Choroid plexus epithelial cell (primary cell): ENCODE data around the gene OIT3.

Experiments
- DNase-seq: peaks from one replicate; pipeline ENCODE4 v3.0.0-alpha.2; 2010; ENCODE audit warnings: low read depth
- H3K4me3 ChIP-seq: 2 replicates; pipeline ENCODE4 v1.5.1; 2011; ENCODE audit warnings: low read depth, mild to moderate bottlenecking, control low read depth, low read length, moderate library complexity
- TF ChIP-seq, protein P1 (sequence below): conservative IDR thresholded peaks from 2 replicates; pipeline ENCODE4 v1.5.1; 2011; ENCODE audit warnings: low read depth, mild to moderate bottlenecking, control low read depth, inconsistent platforms, low read length, moderate library complexity

The OIT3 gene

DNA sequence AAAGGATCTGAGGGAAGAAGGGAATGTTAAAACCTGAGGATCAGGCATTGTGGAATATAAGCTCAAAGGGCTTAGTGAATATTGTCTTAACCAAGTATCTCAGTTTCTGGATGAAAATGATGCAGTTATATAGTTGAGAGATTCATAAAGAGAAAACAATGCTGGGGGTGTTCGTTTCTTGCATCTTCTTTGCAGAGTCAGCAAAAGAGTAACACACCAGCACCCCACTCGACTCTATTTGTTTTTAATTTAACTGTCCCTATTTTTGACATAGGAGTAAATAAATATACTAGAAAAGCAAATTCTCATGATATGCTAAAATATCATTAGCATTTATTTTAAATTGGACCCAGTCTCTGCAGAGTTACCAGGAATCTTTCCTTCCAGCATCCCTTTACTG, 7.6 kb upstream of the OIT3 start:
- no peak overlapping the region for H3K4me3 ChIP-seq
- TF ChIP-seq, protein P1, sequence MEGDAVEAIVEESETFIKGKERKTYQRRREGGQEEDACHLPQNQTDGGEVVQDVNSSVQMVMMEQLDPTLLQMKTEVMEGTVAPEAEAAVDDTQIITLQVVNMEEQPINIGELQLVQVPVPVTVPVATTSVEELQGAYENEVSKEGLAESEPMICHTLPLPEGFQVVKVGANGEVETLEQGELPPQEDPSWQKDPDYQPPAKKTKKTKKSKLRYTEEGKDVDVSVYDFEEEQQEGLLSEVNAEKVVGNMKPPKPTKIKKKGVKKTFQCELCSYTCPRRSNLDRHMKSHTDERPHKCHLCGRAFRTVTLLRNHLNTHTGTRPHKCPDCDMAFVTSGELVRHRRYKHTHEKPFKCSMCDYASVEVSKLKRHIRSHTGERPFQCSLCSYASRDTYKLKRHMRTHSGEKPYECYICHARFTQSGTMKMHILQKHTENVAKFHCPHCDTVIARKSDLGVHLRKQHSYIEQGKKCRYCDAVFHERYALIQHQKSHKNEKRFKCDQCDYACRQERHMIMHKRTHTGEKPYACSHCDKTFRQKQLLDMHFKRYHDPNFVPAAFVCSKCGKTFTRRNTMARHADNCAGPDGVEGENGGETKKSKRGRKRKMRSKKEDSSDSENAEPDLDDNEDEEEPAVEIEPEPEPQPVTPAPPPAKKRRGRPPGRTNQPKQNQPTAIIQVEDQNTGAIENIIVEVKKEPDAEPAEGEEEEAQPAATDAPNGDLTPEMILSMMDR, result no peak
- DNase-seq, result no peak

DNA sequence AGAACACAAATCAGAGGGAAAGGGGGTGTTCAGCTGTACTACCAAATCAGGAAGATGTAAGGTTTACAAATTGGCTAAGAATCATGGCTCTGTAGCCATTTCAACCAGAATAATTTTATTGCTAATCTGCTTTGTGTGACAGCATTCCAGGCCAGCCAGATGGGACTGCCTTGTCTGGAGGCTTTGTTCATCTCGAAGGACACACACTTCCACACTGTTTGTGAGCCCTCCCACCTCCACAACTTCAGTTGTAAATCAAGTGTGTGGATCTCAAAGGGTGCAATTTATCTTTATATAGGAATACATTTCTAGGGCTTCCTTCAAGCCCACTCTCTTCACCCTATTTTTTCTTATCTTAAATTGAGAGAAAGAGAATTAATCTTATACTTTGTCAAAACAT, 6.9 kb upstream of the OIT3 start:
- TF ChIP-seq, protein P1, result no peak

GRCh38 chr10:72887043-72887442, 6.5 kb upstream of the OIT3 start:
- TF ChIP-seq, protein P1, result no peak
- no peak for DNase-seq
- no peak overlapping the region for H3K4me3 ChIP-seq

More for the DNA sequence above, 6.9 kb upstream of the OIT3 start:
- H3K4me3 ChIP-seq, result no peak overlapping the region
- no peak for DNase-seq

DNA sequence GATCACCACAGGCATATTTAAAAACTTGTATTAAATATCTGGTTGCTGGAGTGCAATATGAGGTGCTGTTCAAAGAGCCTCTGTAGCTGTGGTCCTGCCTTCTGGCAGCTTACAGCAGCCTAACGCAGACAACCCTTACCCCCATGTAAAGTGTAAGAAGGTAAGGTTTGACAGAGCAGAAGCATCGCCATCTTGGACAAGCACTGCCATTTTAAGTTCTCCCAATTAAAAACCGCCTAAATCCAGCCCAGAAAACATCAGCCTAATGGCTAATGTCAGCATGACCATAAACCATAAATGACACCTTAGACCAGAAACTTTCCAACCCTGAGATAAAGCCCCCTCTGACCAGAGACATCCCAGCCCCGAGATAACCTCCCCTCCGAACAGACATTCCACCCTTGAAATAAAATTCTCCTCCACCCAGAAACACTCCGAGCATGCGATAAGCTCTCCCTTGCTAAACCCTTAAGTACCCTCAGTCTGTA, 5.3 kb upstream of the OIT3 start:
- H3K4me3 ChIP-seq, result no peak overlapping the region
- no peak for DNase-seq
- TF ChIP-seq, protein P1, result no peak

DNA sequence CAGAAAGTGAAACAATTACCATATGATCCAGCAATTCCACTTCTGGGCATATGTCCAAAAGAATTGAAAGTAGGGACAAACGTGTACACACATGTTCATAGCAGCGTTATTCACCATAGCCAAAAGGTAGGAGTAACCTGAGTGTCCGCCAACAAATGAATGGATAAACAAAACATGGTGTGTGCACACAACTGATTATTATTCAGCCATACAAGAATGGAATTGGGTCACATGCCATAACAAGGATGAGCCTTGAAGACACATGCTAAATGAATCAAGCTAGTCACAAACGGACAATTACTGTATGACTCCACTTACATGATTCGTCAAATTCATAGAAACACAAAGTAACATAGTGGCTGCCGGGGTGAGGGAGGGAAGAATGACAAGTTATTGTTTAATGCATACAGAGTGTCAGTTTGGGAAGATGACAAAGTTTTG, 4.1 kb upstream of the OIT3 start:
- TF ChIP-seq, protein P1, result no peak
- H3K4me3 ChIP-seq, result no peak overlapping the region
- DNase-seq, result peak; percentile 47

DNA sequence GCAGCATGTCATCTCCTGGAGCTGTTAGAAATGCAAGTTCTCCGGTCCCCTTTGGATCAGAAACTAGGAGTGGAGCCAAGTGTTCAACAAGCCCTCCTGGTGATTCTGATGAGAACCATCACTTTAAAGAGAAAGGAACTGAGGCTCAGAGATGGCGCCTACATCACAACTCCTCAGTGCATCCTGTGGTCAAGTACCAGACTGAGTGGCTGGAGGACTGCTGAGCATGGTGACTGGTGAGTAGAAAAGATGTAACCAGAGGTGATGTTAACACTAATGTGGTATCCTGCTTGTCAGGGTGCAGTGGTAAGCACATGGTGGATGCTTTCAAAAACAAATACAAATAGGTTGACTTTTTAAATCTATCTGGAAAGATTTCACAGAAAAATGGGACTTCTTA, 3.5 kb upstream of the OIT3 start:
- no peak for DNase-seq
- TF ChIP-seq, protein P1, result no peak
- H3K4me3 ChIP-seq, result no peak overlapping the region

DNA sequence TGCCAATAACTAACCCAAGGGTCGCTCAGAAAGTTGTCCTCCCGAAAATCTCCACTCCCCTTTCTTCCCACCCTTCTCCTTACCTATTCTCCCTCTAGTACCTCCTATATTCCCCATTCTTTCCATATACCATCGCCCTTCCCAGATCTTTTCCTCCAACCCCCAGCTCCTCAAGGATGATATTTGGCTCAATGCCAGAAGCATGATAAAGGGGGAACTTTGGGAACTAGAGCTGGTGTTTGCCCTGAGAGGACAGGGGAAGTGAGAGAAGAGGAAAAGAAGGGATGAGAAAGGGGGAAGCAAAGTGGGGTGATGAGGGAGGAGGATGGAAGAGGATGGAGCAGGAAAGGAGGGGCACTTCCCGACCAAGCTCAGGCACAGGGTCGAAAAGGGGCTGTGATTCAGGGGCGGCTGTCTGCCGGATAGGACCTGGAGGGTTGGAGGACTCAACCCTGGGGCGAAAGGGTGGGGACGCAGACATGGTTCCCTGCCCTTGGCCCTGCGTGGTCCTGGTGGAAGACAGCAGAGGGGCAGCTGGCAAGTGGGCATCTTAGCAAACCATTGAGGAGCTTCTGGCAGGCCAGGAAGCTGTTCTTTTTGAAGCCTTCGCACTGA, 1.8 kb downstream of the OIT3 start:
- no peak overlapping the region for H3K4me3 ChIP-seq
- TF ChIP-seq, protein P1, result no peak
- no peak for DNase-seq
